Keratinocyte (primary cell): ENCODE measurements around the gene ANKRD23.

Experiments
- CTCF ChIP-seq, 3 experiments: IDR thresholded peaks in 1 of 3; conservative IDR thresholded peaks in 1 of 3; optimal IDR thresholded peaks in 1 of 3; 2 replicates in 2 of 3; 3 replicates in 1 of 3; pipeline versions ENCODE3 to v1.5.1; 2011; ENCODE audit warnings: low read length in 3 of 3, mild to moderate bottlenecking in 3 of 3, moderate library complexity in 2 of 3, control low read depth in 1 of 3, inconsistent platforms in 1 of 3; ENCODE audit not compliant: insufficient read depth in 2 of 3; ENCODE audit errors: extremely low read depth in 1 of 3
- EZH2 ChIP-seq: IDR thresholded peaks from one replicate; pipeline ENCODE4 v1.6.1; 2012; ENCODE audit warnings: inconsistent platforms, mild to moderate bottlenecking, low read length, moderate library complexity

GRCh38 chr2:96887493-96888012 lies 43.7 kb upstream of the ANKRD23 start:
- TF ChIP-seq CTCF (optimal IDR thresholded peaks at IDR 0.05 in 1 of 3, IDR thresholded peaks at IDR 0.05 in 1 of 3, conservative IDR thresholded peaks at IDR 0.05 in 1 of 3; ENCODE audit: extremely low read depth in 1 of 3, insufficient read depth in 2 of 3, low read length in 3 of 3) (no peak), EZH2 (no peak)
